Keratinocyte (primary cell): Measurements from ENCODE around the gene CARMIL1. TPM values are rescaled to one million over a fixed set of nuclear protein-coding genes. Genes with fewer than 3 reads are reported as not detected.

Experiments used
- DNase-seq: peaks from one replicate; pipeline ENCODE4 v3.0.0-alpha.2; 2011; ENCODE audit warnings: low read depth, missing footprints, low spot score
- FAIRE-seq: peaks from 2 replicates; lab custom pipeline; 2011; peaks lifted over from hg19 to GRCh38; lab: Jason Lieb, UNC
- H2AFZ ChIP-seq: 2 replicates; pipeline ENCODE4 v1.6.0; 2012; ENCODE audit warnings: low read length, control low read depth, inconsistent platforms; ENCODE audit not compliant: control insufficient read depth
- H3K27ac ChIP-seq: 2 replicates; pipeline ENCODE4 v1.5.1; 2011; ENCODE audit warnings: low read length; ENCODE audit not compliant: control insufficient read depth, insufficient read depth
- H3K27me3 ChIP-seq: 3 replicates; pipeline ENCODE4 v1.6.0; 2011; ENCODE audit warnings: low read length; ENCODE audit not compliant: control insufficient read depth, insufficient read depth; ENCODE audit errors: extremely low read depth
- H3K36me3 ChIP-seq, 2 experiments: 2 replicates in 1 of 2; 3 replicates in 1 of 2; pipeline ENCODE4 v1.5.1; 2011; ENCODE audit warnings: low read length in 2 of 2, mild to moderate bottlenecking in 1 of 2; ENCODE audit not compliant: control insufficient read depth in 2 of 2, insufficient read depth in 2 of 2; ENCODE audit errors: extremely low read depth in 1 of 2
- H3K4me1 ChIP-seq: 3 replicates; pipeline ENCODE4 v1.5.1; 2011; ENCODE audit warnings: low read length; ENCODE audit not compliant: control insufficient read depth, insufficient read depth; ENCODE audit errors: extremely low read depth
- H3K4me2 ChIP-seq: 3 replicates; pipeline ENCODE4 v1.6.0; 2011; ENCODE audit warnings: low read depth, low read length; ENCODE audit not compliant: control insufficient read depth, insufficient read depth; ENCODE audit errors: extremely low read depth
- H3K4me3 ChIP-seq, 3 experiments: fragments of 200-600 bp in 1 of 3; sonication (generic) in 1 of 3; 2 replicates in 2 of 3; 3 replicates in 1 of 3; pipeline ENCODE4 v1.5.1; 2011 to 2016; ENCODE audit warnings: low read length in 3 of 3, mild to moderate bottlenecking in 3 of 3, control low read depth in 2 of 3, inconsistent platforms in 1 of 3, low read depth in 1 of 3, mixed read lengths in 1 of 3, mixed run types in 1 of 3, moderate library complexity in 1 of 3; ENCODE audit not compliant: control insufficient read depth in 2 of 3, insufficient read depth in 2 of 3; ENCODE audit errors: extremely low read depth in 1 of 3
- H3K79me2 ChIP-seq: 2 replicates; pipeline ENCODE4 v1.6.0; 2012; ENCODE audit warnings: low read length; ENCODE audit not compliant: control insufficient read depth, insufficient read depth
- H3K9ac ChIP-seq: 3 replicates; pipeline ENCODE4 v1.6.0; 2011; ENCODE audit warnings: low read length; ENCODE audit not compliant: control insufficient read depth, insufficient read depth; ENCODE audit errors: extremely low read depth
- H3K9me1 ChIP-seq: 3 replicates; pipeline ENCODE4 v1.6.0; 2011; ENCODE audit warnings: low read length; ENCODE audit not compliant: control insufficient read depth, insufficient read depth; ENCODE audit errors: extremely low read depth
- H3K9me3 ChIP-seq: 2 replicates; pipeline ENCODE4 v1.5.1; 2012; ENCODE audit warnings: low read depth, low read length; ENCODE audit not compliant: control insufficient read depth
- H4K20me1 ChIP-seq: 3 replicates; pipeline ENCODE4 v1.6.0; 2011; ENCODE audit warnings: low read length; ENCODE audit not compliant: control insufficient read depth, insufficient read depth; ENCODE audit errors: extremely low read depth
- EZH2 ChIP-seq: IDR thresholded peaks from one replicate; pipeline ENCODE4 v1.6.1; 2012; ENCODE audit warnings: inconsistent platforms, mild to moderate bottlenecking, low read length, moderate library complexity
- dilution Hi-C: fragments of 300-500 bp; cut with MboI; formaldehyde crosslinking; loops from one replicate; pipeline ENCODE4 v1.7.0; 2020; ENCODE audit warnings: low sequenced_read_pairs; ENCODE audit not compliant: extremely low pct_ligation_motif_present
- polyA plus RNA-seq, 5 experiments: library from polyadenylated mRNA; depleted of rRNA in 3 of 5; stranded (reverse) in 3 of 5; stranded (forward) in 1 of 5; unstranded in 1 of 5; fragments of >200 nt; gene quantifications; 1 replicate in 1 of 5; 2 replicates in 3 of 5; 3 replicates in 1 of 5; pipeline versions ENCODE4 v1.2.1 to v1.2.3, GENCODE V29; 2011 to 2012; ENCODE audit warnings: missing spikeins in 2 of 5, low read depth in 1 of 5, low replicate concordance in 1 of 5
- TF ChIP-seq, protein P1 (sequence below), 3 experiments: IDR thresholded peaks in 1 of 3; conservative IDR thresholded peaks in 1 of 3; optimal IDR thresholded peaks in 1 of 3; 2 replicates in 2 of 3; 3 replicates in 1 of 3; pipeline versions ENCODE3 to v1.5.1; 2011; ENCODE audit warnings: low read length in 3 of 3, mild to moderate bottlenecking in 3 of 3, moderate library complexity in 2 of 3, control low read depth in 1 of 3, inconsistent platforms in 1 of 3; ENCODE audit not compliant: insufficient read depth in 2 of 3; ENCODE audit errors: extremely low read depth in 1 of 3

CARMIL1 gene
- polyA plus RNA-seq, 1 donor (not counting 4 experiments of a cell fraction or from before 2014, with no cell fraction given) = 18.9 TPM

DNA sequence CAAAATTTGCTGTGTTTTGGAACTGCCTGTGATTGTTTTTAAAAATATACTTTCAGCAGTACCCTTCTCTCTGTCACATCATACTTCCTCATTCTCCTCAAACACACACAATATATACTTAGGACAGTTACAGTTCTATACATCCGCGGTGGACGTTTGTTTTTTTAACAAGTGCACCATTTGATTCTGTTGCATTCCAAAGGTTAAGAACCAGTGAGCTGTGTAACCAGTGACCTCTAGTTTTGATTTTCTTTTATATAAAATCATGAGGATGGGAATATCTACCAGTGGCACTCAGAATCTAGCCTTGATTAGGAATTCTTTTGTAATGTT, 152.8 kb downstream of the CARMIL1 start:
- no peak overlapping the region for H2AFZ ChIP-seq
- H3K9me3 ChIP-seq = no peaks in the 10 kb centered on the region
- DNase-seq (no peak), FAIRE-seq (no peak)
- H4K20me1 ChIP-seq = no peaks in the 10 kb centered on the region
- peaks cover 0 to 2% of the 10 kb centered on the region in 2 experiments for H3K36me3 ChIP-seq
- H3K27ac ChIP-seq = no peak overlapping the region
- no peak overlapping the region for H3K4me3 ChIP-seq
- no peaks in the 10 kb centered on the region for H3K4me1 ChIP-seq
- dilution Hi-C loops = no loop called here
- no peaks in the 10 kb centered on the region for H3K9me1 ChIP-seq
- no peak for TF ChIP-seq EZH2
- TF ChIP-seq, protein P1, sequence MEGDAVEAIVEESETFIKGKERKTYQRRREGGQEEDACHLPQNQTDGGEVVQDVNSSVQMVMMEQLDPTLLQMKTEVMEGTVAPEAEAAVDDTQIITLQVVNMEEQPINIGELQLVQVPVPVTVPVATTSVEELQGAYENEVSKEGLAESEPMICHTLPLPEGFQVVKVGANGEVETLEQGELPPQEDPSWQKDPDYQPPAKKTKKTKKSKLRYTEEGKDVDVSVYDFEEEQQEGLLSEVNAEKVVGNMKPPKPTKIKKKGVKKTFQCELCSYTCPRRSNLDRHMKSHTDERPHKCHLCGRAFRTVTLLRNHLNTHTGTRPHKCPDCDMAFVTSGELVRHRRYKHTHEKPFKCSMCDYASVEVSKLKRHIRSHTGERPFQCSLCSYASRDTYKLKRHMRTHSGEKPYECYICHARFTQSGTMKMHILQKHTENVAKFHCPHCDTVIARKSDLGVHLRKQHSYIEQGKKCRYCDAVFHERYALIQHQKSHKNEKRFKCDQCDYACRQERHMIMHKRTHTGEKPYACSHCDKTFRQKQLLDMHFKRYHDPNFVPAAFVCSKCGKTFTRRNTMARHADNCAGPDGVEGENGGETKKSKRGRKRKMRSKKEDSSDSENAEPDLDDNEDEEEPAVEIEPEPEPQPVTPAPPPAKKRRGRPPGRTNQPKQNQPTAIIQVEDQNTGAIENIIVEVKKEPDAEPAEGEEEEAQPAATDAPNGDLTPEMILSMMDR (optimal IDR thresholded peaks at IDR 0.05 in 1 of 3, IDR thresholded peaks at IDR 0.05 in 1 of 3, conservative IDR thresholded peaks at IDR 0.05 in 1 of 3; ENCODE audit: extremely low read depth in 1 of 3, insufficient read depth in 2 of 3, low read length in 3 of 3) = no peak
- H3K79me2 ChIP-seq = no peaks in the 10 kb centered on the region
- no peaks in the 10 kb centered on the region for H3K27me3 ChIP-seq
- no peak overlapping the region for H3K4me2 ChIP-seq
- H3K9ac ChIP-seq = no peak overlapping the region

DNA sequence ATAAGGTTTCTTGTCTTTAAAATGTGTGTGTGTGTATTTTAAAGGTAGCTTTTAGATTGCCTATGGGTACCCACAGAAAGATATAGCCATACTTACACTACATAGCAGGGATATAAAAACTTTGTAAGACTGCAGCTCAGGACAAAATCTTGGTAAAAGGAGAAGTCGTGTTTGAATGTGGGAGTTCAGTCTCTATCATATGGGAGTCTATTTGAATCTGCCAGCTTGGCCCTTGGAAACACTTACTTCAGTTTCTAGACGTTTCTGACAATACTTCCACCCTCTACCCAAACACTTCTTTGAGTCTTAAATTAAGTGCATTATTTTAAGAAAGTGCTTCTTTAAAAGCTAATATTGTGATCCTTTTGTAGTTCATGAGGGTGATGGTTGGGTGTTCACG, 155.7 kb downstream of the CARMIL1 start:
- H2AFZ ChIP-seq = no peak overlapping the region
- no peak for FAIRE-seq
- no peaks in the 10 kb centered on the region for H3K9me1 ChIP-seq
- peaks cover 0 to 3% of the 10 kb centered on the region in 2 experiments for H3K36me3 ChIP-seq
- H3K9me3 ChIP-seq = no peaks in the 10 kb centered on the region
- no peaks in the 10 kb centered on the region for H4K20me1 ChIP-seq
- TF ChIP-seq EZH2 = no peak
- TF ChIP-seq, protein P1 (optimal IDR thresholded peaks at IDR 0.05 in 1 of 3, IDR thresholded peaks at IDR 0.05 in 1 of 3, conservative IDR thresholded peaks at IDR 0.05 in 1 of 3; ENCODE audit: extremely low read depth in 1 of 3, insufficient read depth in 2 of 3, low read length in 3 of 3) = no peak
- H3K9ac ChIP-seq = no peak overlapping the region
- H3K4me1 ChIP-seq = no peaks in the 10 kb centered on the region
- H3K4me2 ChIP-seq = no peak overlapping the region
- dilution Hi-C loops = no loop called here
- H3K27ac ChIP-seq = no peak overlapping the region
- H3K27me3 ChIP-seq = no peaks in the 10 kb centered on the region
- no peaks in the 10 kb centered on the region for H3K79me2 ChIP-seq
- no peak overlapping the region for H3K4me3 ChIP-seq
- DNase-seq = no peak
